WTC11 (cell line): Measurements from ENCODE around the gene RNF31.

Source experiments
- JUN ChIP-seq: sonication (generic); formaldehyde crosslinking; IDR thresholded peaks from 2 replicates; pipeline ENCODE4 v1.8.0; 2023; ENCODE audit warnings: mild to moderate bottlenecking, missing genetic modification reagents
- SP1 ChIP-seq: sonication (generic); formaldehyde crosslinking; conservative IDR thresholded peaks from 2 replicates; pipeline ENCODE4 v1.8.1; 2022; ENCODE audit warnings: missing genetic modification reagents
- TF ChIP-seq, protein P1 (sequence below): sonication (generic); formaldehyde crosslinking; IDR thresholded peaks from 2 replicates; pipeline ENCODE4 v1.8.1; 2023; ENCODE audit warnings: mild to moderate bottlenecking, missing genetic modification reagents
- TF ChIP-seq, protein P2 (sequence below): fragments of 200-600 bp; IDR thresholded peaks from 2 replicates; pipeline ENCODE4 v1.8.0; 2022; ENCODE audit warnings: antibody characterized with exemption
- TF ChIP-seq, protein P3 (sequence below): sonication (generic); formaldehyde crosslinking; IDR thresholded peaks from 2 replicates; pipeline ENCODE4 v1.8.0; 2022; ENCODE audit warnings: mild to moderate bottlenecking, missing genetic modification reagents
- TF ChIP-seq, protein P4 (sequence below): sonication (generic); formaldehyde crosslinking; IDR thresholded peaks from 2 replicates; pipeline ENCODE4 v1.8.0; 2023; ENCODE audit warnings: mild to moderate bottlenecking, missing genetic modification reagents

DNA sequence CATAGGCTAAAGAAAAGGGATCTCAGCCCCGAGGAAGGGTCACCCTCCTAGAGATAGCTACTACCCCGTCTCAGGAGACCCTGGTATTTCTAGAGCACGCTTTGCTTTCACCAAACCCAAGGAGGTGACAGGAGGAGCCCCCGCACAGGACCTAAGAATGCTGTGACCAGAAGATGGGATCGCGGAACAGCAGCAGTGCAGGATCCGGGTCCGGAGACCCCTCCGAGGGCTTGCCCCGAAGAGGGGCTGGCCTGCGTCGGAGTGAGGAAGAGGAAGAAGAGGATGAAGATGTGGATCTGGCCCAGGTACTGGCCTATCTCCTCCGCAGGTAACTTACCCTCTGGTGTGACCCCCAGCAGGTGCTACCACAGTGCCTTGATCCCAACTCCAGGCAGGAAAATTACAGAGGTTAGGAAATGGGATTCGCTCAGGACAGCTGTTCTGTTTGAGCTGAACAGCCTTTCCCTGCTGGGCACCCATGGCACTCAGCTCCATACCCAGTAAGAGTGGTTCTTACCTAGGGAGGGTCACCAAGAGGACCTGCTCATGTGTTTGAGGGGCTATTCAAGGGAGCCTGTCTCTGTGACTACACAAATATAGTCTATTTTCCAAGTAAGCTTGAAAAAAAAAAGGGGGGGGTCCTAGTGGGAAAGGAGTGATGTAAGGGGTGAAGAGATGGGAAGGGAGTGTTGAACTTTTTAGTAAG lies 31.7 kb upstream of the RNF31 start:
- TF ChIP-seq, protein P1, sequence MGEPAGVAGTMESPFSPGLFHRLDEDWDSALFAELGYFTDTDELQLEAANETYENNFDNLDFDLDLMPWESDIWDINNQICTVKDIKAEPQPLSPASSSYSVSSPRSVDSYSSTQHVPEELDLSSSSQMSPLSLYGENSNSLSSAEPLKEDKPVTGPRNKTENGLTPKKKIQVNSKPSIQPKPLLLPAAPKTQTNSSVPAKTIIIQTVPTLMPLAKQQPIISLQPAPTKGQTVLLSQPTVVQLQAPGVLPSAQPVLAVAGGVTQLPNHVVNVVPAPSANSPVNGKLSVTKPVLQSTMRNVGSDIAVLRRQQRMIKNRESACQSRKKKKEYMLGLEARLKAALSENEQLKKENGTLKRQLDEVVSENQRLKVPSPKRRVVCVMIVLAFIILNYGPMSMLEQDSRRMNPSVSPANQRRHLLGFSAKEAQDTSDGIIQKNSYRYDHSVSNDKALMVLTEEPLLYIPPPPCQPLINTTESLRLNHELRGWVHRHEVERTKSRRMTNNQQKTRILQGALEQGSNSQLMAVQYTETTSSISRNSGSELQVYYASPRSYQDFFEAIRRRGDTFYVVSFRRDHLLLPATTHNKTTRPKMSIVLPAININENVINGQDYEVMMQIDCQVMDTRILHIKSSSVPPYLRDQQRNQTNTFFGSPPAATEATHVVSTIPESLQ (CRISPR knock-in tag): no peak
- TF ChIP-seq, protein P2, sequence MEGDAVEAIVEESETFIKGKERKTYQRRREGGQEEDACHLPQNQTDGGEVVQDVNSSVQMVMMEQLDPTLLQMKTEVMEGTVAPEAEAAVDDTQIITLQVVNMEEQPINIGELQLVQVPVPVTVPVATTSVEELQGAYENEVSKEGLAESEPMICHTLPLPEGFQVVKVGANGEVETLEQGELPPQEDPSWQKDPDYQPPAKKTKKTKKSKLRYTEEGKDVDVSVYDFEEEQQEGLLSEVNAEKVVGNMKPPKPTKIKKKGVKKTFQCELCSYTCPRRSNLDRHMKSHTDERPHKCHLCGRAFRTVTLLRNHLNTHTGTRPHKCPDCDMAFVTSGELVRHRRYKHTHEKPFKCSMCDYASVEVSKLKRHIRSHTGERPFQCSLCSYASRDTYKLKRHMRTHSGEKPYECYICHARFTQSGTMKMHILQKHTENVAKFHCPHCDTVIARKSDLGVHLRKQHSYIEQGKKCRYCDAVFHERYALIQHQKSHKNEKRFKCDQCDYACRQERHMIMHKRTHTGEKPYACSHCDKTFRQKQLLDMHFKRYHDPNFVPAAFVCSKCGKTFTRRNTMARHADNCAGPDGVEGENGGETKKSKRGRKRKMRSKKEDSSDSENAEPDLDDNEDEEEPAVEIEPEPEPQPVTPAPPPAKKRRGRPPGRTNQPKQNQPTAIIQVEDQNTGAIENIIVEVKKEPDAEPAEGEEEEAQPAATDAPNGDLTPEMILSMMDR: no peak
- TF ChIP-seq SP1 (CRISPR knock-in tag) (no peak), JUN (CRISPR knock-in tag) (no peak)
- TF ChIP-seq, protein P3, sequence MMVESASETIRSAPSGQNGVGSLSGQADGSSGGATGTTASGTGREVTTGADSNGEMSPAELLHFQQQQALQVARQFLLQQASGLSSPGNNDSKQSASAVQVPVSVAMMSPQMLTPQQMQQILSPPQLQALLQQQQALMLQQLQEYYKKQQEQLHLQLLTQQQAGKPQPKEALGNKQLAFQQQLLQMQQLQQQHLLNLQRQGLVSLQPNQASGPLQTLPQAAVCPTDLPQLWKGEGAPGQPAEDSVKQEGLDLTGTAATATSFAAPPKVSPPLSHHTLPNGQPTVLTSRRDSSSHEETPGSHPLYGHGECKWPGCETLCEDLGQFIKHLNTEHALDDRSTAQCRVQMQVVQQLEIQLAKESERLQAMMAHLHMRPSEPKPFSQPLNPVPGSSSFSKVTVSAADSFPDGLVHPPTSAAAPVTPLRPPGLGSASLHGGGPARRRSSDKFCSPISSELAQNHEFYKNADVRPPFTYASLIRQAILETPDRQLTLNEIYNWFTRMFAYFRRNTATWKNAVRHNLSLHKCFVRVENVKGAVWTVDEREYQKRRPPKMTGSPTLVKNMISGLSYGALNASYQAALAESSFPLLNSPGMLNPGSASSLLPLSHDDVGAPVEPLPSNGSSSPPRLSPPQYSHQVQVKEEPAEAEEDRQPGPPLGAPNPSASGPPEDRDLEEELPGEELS (CRISPR knock-in tag): no peak
- TF ChIP-seq, protein P4, sequence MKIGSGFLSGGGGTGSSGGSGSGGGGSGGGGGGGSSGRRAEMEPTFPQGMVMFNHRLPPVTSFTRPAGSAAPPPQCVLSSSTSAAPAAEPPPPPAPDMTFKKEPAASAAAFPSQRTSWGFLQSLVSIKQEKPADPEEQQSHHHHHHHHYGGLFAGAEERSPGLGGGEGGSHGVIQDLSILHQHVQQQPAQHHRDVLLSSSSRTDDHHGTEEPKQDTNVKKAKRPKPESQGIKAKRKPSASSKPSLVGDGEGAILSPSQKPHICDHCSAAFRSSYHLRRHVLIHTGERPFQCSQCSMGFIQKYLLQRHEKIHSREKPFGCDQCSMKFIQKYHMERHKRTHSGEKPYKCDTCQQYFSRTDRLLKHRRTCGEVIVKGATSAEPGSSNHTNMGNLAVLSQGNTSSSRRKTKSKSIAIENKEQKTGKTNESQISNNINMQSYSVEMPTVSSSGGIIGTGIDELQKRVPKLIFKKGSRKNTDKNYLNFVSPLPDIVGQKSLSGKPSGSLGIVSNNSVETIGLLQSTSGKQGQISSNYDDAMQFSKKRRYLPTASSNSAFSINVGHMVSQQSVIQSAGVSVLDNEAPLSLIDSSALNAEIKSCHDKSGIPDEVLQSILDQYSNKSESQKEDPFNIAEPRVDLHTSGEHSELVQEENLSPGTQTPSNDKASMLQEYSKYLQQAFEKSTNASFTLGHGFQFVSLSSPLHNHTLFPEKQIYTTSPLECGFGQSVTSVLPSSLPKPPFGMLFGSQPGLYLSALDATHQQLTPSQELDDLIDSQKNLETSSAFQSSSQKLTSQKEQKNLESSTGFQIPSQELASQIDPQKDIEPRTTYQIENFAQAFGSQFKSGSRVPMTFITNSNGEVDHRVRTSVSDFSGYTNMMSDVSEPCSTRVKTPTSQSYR (CRISPR knock-in tag): no peak
